ENCODE results near the gene PHACTR3.

Gene PHACTR3

GRCh38 chr20:59664421-59664941 is 60.1 kb downstream of the PHACTR3 start:
- Histone ChIP-seq H3K4me3 (ENCODE audit: low read length) (no peak overlapping the region), H3K36me3 (ENCODE audit: control insufficient read depth, insufficient read depth, low read length) (no peaks in the 10 kb centered on the region), H3K9me3 (ENCODE audit: control insufficient read depth, low read length) (no peaks in the 10 kb centered on the region), H3K4me1 (ENCODE audit: control insufficient read depth, insufficient read depth, low read length) (no peaks in the 10 kb centered on the region), H3K27me3 (ENCODE audit: control insufficient read depth, insufficient read depth, low read length) (no peaks in the 10 kb centered on the region), H3K9ac (ENCODE audit: low read length) (no peak overlapping the region)

- Histone ChIP-seq H3K36me3 (ENCODE audit: control insufficient read depth, insufficient read depth, low read length) (no peaks in the 10 kb centered on the region), H3K27me3 (ENCODE audit: control insufficient read depth, insufficient read depth, low read length) (no peaks in the 10 kb centered on the region), H3K9ac (ENCODE audit: low read length) (no peak overlapping the region), H3K9me3 (ENCODE audit: control insufficient read depth, low read length) (no peaks in the 10 kb centered on the region), H3K4me3 (ENCODE audit: low read length) (no peak overlapping the region), H3K4me1 (ENCODE audit: control insufficient read depth, insufficient read depth, low read length) (no peaks in the 10 kb centered on the region)
Measured at GRCh38 chr20:59665656-59666555, 61.6 kb downstream of the PHACTR3 start.

GRCh38 chr20:59666586-59666985 is 62.2 kb downstream of the PHACTR3 start:
- H3K4me1 ChIP-seq (ENCODE audit: control insufficient read depth, insufficient read depth, low read length), result no peaks in the 10 kb centered on the region

GRCh38 chr20:59667131-59667530 is 62.8 kb downstream of the PHACTR3 start:
- H3K9me3 ChIP-seq (ENCODE audit: control insufficient read depth, low read length), result no peaks in the 10 kb centered on the region
- no peaks in the 10 kb centered on the region for H3K4me1 ChIP-seq (ENCODE audit: control insufficient read depth, insufficient read depth, low read length)
- no peaks in the 10 kb centered on the region for H3K27me3 ChIP-seq (ENCODE audit: control insufficient read depth, insufficient read depth, low read length)

More at GRCh38 chr20:59666586-59666985, 62.2 kb downstream of the PHACTR3 start:
- H3K36me3 ChIP-seq (ENCODE audit: control insufficient read depth, insufficient read depth, low read length), result no peaks in the 10 kb centered on the region
- H3K9me3 ChIP-seq (ENCODE audit: control insufficient read depth, low read length), result no peaks in the 10 kb centered on the region
- H3K4me3 ChIP-seq (ENCODE audit: low read length), result no peak overlapping the region
- H3K27me3 ChIP-seq (ENCODE audit: control insufficient read depth, insufficient read depth, low read length), result no peaks in the 10 kb centered on the region
- no peak overlapping the region for H3K9ac ChIP-seq (ENCODE audit: low read length)

GRCh38 chr20:59667981-59668515 is 63.7 kb downstream of the PHACTR3 start:
- Histone ChIP-seq H3K27me3 (ENCODE audit: control insufficient read depth, insufficient read depth, low read length) (no peaks in the 10 kb centered on the region), H3K36me3 (ENCODE audit: control insufficient read depth, insufficient read depth, low read length) (no peaks in the 10 kb centered on the region), H3K4me1 (ENCODE audit: control insufficient read depth, insufficient read depth, low read length) (no peaks in the 10 kb centered on the region), H3K9me3 (ENCODE audit: control insufficient read depth, low read length) (no peaks in the 10 kb centered on the region), H3K4me3 (ENCODE audit: low read length) (no peak overlapping the region), H3K9ac (ENCODE audit: low read length) (no peak overlapping the region)

More at GRCh38 chr20:59667131-59667530, 62.8 kb downstream of the PHACTR3 start:
- Histone ChIP-seq H3K9ac (ENCODE audit: low read length) (no peak overlapping the region), H3K4me3 (ENCODE audit: low read length) (no peak overlapping the region), H3K36me3 (ENCODE audit: control insufficient read depth, insufficient read depth, low read length) (no peaks in the 10 kb centered on the region)

GRCh38 chr20:59668926-59669850 is 64.8 kb downstream of the PHACTR3 start:
- Histone ChIP-seq H3K9me3 (ENCODE audit: control insufficient read depth, low read length) (no peaks in the 10 kb centered on the region), H3K27me3 (ENCODE audit: control insufficient read depth, insufficient read depth, low read length) (no peaks in the 10 kb centered on the region), H3K4me3 (ENCODE audit: low read length) (no peak overlapping the region), H3K4me1 (ENCODE audit: control insufficient read depth, insufficient read depth, low read length) (no peaks in the 10 kb centered on the region), H3K36me3 (ENCODE audit: control insufficient read depth, insufficient read depth, low read length) (no peaks in the 10 kb centered on the region), H3K9ac (ENCODE audit: low read length) (no peak overlapping the region)

- Histone ChIP-seq H3K9ac (ENCODE audit: low read length) (no peak overlapping the region), H3K4me1 (ENCODE audit: control insufficient read depth, insufficient read depth, low read length) (no peaks in the 10 kb centered on the region), H3K4me3 (ENCODE audit: low read length) (no peak overlapping the region), H3K36me3 (ENCODE audit: control insufficient read depth, insufficient read depth, low read length) (no peaks in the 10 kb centered on the region), H3K27me3 (ENCODE audit: control insufficient read depth, insufficient read depth, low read length) (no peaks in the 10 kb centered on the region), H3K9me3 (ENCODE audit: control insufficient read depth, low read length) (no peaks in the 10 kb centered on the region)
Measured at GRCh38 chr20:59670786-59671492, 66.6 kb downstream of the PHACTR3 start.

- H3K4me1 ChIP-seq (ENCODE audit: control insufficient read depth, insufficient read depth, low read length), result no peaks in the 10 kb centered on the region
- no peaks in the 10 kb centered on the region for H3K9me3 ChIP-seq (ENCODE audit: control insufficient read depth, low read length)
- H3K4me3 ChIP-seq (ENCODE audit: low read length), result no peak overlapping the region
- no peak overlapping the region for H3K9ac ChIP-seq (ENCODE audit: low read length)
- H3K27me3 ChIP-seq (ENCODE audit: control insufficient read depth, insufficient read depth, low read length), result no peaks in the 10 kb centered on the region
- H3K36me3 ChIP-seq (ENCODE audit: control insufficient read depth, insufficient read depth, low read length), result no peaks in the 10 kb centered on the region
Measured at GRCh38 chr20:59671661-59672471, 67.5 kb downstream of the PHACTR3 start.

GRCh38 chr20:59672576-59672975 is 68.2 kb downstream of the PHACTR3 start:
- no peaks in the 10 kb centered on the region for H3K9me3 ChIP-seq (ENCODE audit: control insufficient read depth, low read length)
- H3K4me3 ChIP-seq (ENCODE audit: low read length), result no peak overlapping the region
- no peak overlapping the region for H3K9ac ChIP-seq (ENCODE audit: low read length)
- H3K36me3 ChIP-seq (ENCODE audit: control insufficient read depth, insufficient read depth, low read length), result no peaks in the 10 kb centered on the region
- no peaks in the 10 kb centered on the region for H3K27me3 ChIP-seq (ENCODE audit: control insufficient read depth, insufficient read depth, low read length)
- no peaks in the 10 kb centered on the region for H3K4me1 ChIP-seq (ENCODE audit: control insufficient read depth, insufficient read depth, low read length)

- no peaks in the 10 kb centered on the region for H3K36me3 ChIP-seq (ENCODE audit: control insufficient read depth, insufficient read depth, low read length)
- no peaks in the 10 kb centered on the region for H3K9me3 ChIP-seq (ENCODE audit: control insufficient read depth, low read length)
- H3K9ac ChIP-seq (ENCODE audit: low read length), result no peak overlapping the region
- no peak overlapping the region for H3K4me3 ChIP-seq (ENCODE audit: low read length)
- no peaks in the 10 kb centered on the region for H3K27me3 ChIP-seq (ENCODE audit: control insufficient read depth, insufficient read depth, low read length)
- no peaks in the 10 kb centered on the region for H3K4me1 ChIP-seq (ENCODE audit: control insufficient read depth, insufficient read depth, low read length)
Measured at GRCh38 chr20:59673288-59673997, 69.1 kb downstream of the PHACTR3 start.

Measured in mucosa of stomach (tissue), 1 donor.